CD14-positive monocyte (primary cell): Measurements from ENCODE around the gene TMUB1. TPM values are rescaled to one million over a fixed set of nuclear protein-coding genes. Genes with fewer than 3 reads are reported as not detected.

Experiments used
- DNase-seq, 3 donors: peaks; one replicate each; pipeline ENCODE4 v3.0.0-alpha.2; 2011 to 2022
- H2AFZ ChIP-seq: 2 replicates; pipeline ENCODE4 v1.6.0; 2012; ENCODE audit warnings: mild to moderate bottlenecking, low read depth, low read length, inconsistent platforms; ENCODE audit not compliant: insufficient read depth, poor library complexity, severe bottlenecking
- H3K27ac ChIP-seq, 2 donors: 1 replicate in 1 of 2; 2 replicates in 1 of 2; pipeline ENCODE4 v1.5.1; 2012 to 2013; ENCODE audit warnings: low read length in 2 of 2, control low read depth in 1 of 2, inconsistent platforms in 1 of 2, low read depth in 1 of 2, mild to moderate bottlenecking in 1 of 2
- H3K27me3 ChIP-seq, 2 donors: one replicate each; pipeline versions ENCODE4 v1.6.0 to v1.6.1; 2011 to 2013; ENCODE audit warnings: low read length in 2 of 2; ENCODE audit not compliant: control insufficient read depth in 2 of 2, insufficient read depth in 2 of 2
- H3K36me3 ChIP-seq, 2 donors: replicated peaks in 1 of 2; 1 replicate in 1 of 2; 2 replicates in 1 of 2; pipeline versions ENCODE4 v1.5.1 to v1.6.1; 2012 to 2013; ENCODE audit warnings: low read length in 2 of 2, control low read depth in 1 of 2, inconsistent platforms in 1 of 2, mild to moderate bottlenecking in 1 of 2; ENCODE audit not compliant: insufficient read depth in 2 of 2, control insufficient read depth in 1 of 2
- H3K4me1 ChIP-seq, 2 donors: 1 replicate in 1 of 2; 2 replicates in 1 of 2; pipeline versions ENCODE4 v1.5.1 to v1.6.1; 2012 to 2013; ENCODE audit warnings: low read length in 2 of 2, control low read depth in 1 of 2, inconsistent platforms in 1 of 2, mild to moderate bottlenecking in 1 of 2, moderate library complexity in 1 of 2; ENCODE audit not compliant: insufficient read depth in 2 of 2, control insufficient read depth in 1 of 2
- H3K4me2 ChIP-seq: replicated peaks from 2 replicates; pipeline ENCODE3; 2012; ENCODE audit warnings: low read length, moderate library complexity, mild to moderate bottlenecking; ENCODE audit not compliant: poor library complexity, severe bottlenecking; ENCODE audit errors: extremely low read depth
- H3K4me3 ChIP-seq, 3 experiments: fragments of 200-600 bp in 1 of 3; sonication (generic) in 1 of 3; replicated peaks in 1 of 3; 1 replicate in 2 of 3; 2 replicates in 1 of 3; pipeline ENCODE4 v1.5.1; 2011 to 2013; ENCODE audit warnings: low read length in 3 of 3, mild to moderate bottlenecking in 3 of 3, control low read depth in 2 of 3, low read depth in 2 of 3, inconsistent platforms in 1 of 3, moderate library complexity in 1 of 3
- H3K79me2 ChIP-seq: 2 replicates; pipeline ENCODE4 v1.6.0; 2012; ENCODE audit warnings: mild to moderate bottlenecking, control low read depth, inconsistent platforms, low read length, moderate library complexity; ENCODE audit not compliant: insufficient read depth
- H3K9ac ChIP-seq: 2 replicates; pipeline ENCODE4 v1.6.0; 2017; ENCODE audit warnings: low read length, mild to moderate bottlenecking; ENCODE audit not compliant: insufficient read depth, poor library complexity, severe bottlenecking
- H3K9me3 ChIP-seq, 2 donors: replicated peaks in 1 of 2; 1 replicate in 1 of 2; 2 replicates in 1 of 2; pipeline versions ENCODE4 v1.5.1 to v1.6.1; 2012 to 2013; ENCODE audit warnings: low read length in 2 of 2, control low read depth in 1 of 2; ENCODE audit not compliant: control insufficient read depth in 1 of 2, insufficient read depth in 1 of 2
- H4K20me1 ChIP-seq: 2 replicates; pipeline ENCODE4 v1.6.0; 2012; ENCODE audit warnings: mild to moderate bottlenecking, low read length, control low read depth, moderate library complexity; ENCODE audit not compliant: insufficient read depth
- H3K27ac Mint-ChIP-seq, 7 donors: one replicate each; pipeline ENCODE4 v1.8.0; 2020; ENCODE audit warnings: mild to moderate bottlenecking in 7 of 7, mixed read lengths in 7 of 7, moderate library complexity in 6 of 7, inconsistent platforms in 2 of 7
- H3K27me3 Mint-ChIP-seq, 3 donors: one replicate each; pipeline ENCODE4 v1.8.0; 2021 to 2022; ENCODE audit warnings: low read depth in 3 of 3, mild to moderate bottlenecking in 3 of 3, mixed read lengths in 3 of 3, moderate library complexity in 3 of 3, inconsistent platforms in 1 of 3
- H3K36me3 Mint-ChIP-seq, 2 donors: one replicate each; pipeline ENCODE4 v1.8.0; 2020; ENCODE audit warnings: mixed read lengths in 2 of 2, inconsistent platforms in 1 of 2, mild to moderate bottlenecking in 1 of 2
- H3K4me1 Mint-ChIP-seq: one replicate; pipeline ENCODE4 v1.8.0; 2020; ENCODE audit warnings: mild to moderate bottlenecking, mixed read lengths
- H3K4me3 Mint-ChIP-seq, 2 donors: one replicate each; pipeline ENCODE4 v1.8.0; 2020; ENCODE audit warnings: mild to moderate bottlenecking in 2 of 2, mixed read lengths in 2 of 2, moderate library complexity in 1 of 2
- H3K9me3 Mint-ChIP-seq, 7 donors: one replicate each; pipeline ENCODE4 v1.8.0; 2020 to 2022; ENCODE audit warnings: mixed read lengths in 7 of 7, mild to moderate bottlenecking in 6 of 7, moderate library complexity in 6 of 7, inconsistent platforms in 2 of 7
- WGBS: methylation state at CpG from one replicate; pipeline ENCODE4 v1.1.5; 2013; ENCODE audit warnings: missing lambda C conversion rate; ENCODE audit not compliant: insufficient coverage; 5-methylcytosine and 5-hydroxymethylcytosine counted together
- intact Hi-C, 2 donors: fragments of 100-400 bp; cut with micrococcal nuclease; formaldehyde crosslinking; loops; one replicate each; pipeline versions ENCODE4 v1.15.0 to v1.15.1; 2023
- polyA plus RNA-seq, 3 donors: library from polyadenylated mRNA; depleted of rRNA in 1 of 3; unstranded in 2 of 3; stranded (reverse) in 1 of 3; fragments of 300-500 nt in 2 of 3; fragments of >200 nt in 1 of 3; fragmentation: Illumina TruSeq in 2 of 3; gene quantifications; 1 replicate in 2 of 3; 2 replicates in 1 of 3; pipeline ENCODE4 v1.2.3, GENCODE V29; 2012 to 2021
- TF ChIP-seq, protein P1 (sequence below): fragments of 200-600 bp; IDR thresholded peaks from one replicate; pipeline ENCODE4 v1.8.0; 2022; ENCODE audit warnings: antibody characterized with exemption, mild to moderate bottlenecking

Gene TMUB1
- polyA plus RNA-seq, 3 donors, result 17.4 to 28.2 (median 19.8) TPM

DNA sequence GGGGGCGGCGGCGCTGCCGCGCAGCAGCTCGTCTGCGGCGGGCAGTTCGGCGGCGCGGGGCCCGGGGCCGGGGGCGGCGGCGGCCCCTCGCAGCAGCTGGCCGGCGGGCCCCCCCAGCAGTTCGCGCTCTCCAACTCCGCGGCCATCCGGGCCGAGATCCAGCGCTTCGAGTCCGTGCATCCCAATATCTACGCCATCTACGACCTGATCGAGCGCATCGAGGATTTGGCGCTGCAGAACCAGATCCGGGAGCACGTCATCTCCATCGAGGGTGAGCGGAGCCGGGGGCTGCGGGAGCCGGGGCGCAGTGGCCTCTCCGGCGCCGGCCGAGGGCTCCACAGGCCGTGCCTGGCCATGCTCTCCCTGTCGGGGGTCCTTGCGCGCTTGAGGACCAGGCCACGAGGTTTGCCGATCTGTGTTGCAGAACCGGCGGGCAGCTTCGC is 3.5 kb upstream of the TMUB1 start:
- Mint-ChIP-seq H3K27ac (peak overlapping the region; percentile 72 to 93 (median 83)), H3K4me3 (peak overlapping the region; percentile 90 to 94), H3K27me3 (peaks cover 0 to 2% (median 0%) of the 10 kb centered on the region in 3 donors), H3K9me3 (peaks cover 0 to 3% (median 0%) of the 10 kb centered on the region in 7 donors), H3K4me1 (peaks cover 65% of the 10 kb centered on the region), H3K36me3 (peaks cover 13 to 15% of the 10 kb centered on the region in 2 donors)
- peak overlapping the region; percentile 39 for H2AFZ ChIP-seq
- TF ChIP-seq, protein P1, sequence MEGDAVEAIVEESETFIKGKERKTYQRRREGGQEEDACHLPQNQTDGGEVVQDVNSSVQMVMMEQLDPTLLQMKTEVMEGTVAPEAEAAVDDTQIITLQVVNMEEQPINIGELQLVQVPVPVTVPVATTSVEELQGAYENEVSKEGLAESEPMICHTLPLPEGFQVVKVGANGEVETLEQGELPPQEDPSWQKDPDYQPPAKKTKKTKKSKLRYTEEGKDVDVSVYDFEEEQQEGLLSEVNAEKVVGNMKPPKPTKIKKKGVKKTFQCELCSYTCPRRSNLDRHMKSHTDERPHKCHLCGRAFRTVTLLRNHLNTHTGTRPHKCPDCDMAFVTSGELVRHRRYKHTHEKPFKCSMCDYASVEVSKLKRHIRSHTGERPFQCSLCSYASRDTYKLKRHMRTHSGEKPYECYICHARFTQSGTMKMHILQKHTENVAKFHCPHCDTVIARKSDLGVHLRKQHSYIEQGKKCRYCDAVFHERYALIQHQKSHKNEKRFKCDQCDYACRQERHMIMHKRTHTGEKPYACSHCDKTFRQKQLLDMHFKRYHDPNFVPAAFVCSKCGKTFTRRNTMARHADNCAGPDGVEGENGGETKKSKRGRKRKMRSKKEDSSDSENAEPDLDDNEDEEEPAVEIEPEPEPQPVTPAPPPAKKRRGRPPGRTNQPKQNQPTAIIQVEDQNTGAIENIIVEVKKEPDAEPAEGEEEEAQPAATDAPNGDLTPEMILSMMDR, result no peak
- peak overlapping the region; percentile 92 for H3K4me2 ChIP-seq
- intact Hi-C loops, result loop anchor here (2.0 to 10.0 kb wide), 3 partner anchors 28 to 712 kb away; partner anchors contain the start of genes SLC4A2 (in 1 of the 2) and ZNF775 (in 1 of the 2)
- peaks cover 0 to 2% of the 10 kb centered on the region in 2 donors for H3K36me3 ChIP-seq
- WGBS, result under 1% methylated on average over 55 of the region's 56 CpGs
- H3K27me3 ChIP-seq, result no peaks in the 10 kb centered on the region
- peaks cover 43% of the 10 kb centered on the region for H3K79me2 ChIP-seq
- peaks cover 48% of the 10 kb centered on the region for H4K20me1 ChIP-seq
- peaks cover 64 to 84% of the 10 kb centered on the region in 2 donors for H3K4me1 ChIP-seq
- H3K9me3 ChIP-seq, result no peaks in the 10 kb centered on the region
- H3K27ac ChIP-seq, result peak overlapping the region; percentile 97 to 99
- DNase-seq, result no peak
- H3K4me3 ChIP-seq, result peak overlapping the region; percentile 73 to 98 (median 95)
- H3K9ac ChIP-seq, result peak overlapping the region; percentile 90

DNA sequence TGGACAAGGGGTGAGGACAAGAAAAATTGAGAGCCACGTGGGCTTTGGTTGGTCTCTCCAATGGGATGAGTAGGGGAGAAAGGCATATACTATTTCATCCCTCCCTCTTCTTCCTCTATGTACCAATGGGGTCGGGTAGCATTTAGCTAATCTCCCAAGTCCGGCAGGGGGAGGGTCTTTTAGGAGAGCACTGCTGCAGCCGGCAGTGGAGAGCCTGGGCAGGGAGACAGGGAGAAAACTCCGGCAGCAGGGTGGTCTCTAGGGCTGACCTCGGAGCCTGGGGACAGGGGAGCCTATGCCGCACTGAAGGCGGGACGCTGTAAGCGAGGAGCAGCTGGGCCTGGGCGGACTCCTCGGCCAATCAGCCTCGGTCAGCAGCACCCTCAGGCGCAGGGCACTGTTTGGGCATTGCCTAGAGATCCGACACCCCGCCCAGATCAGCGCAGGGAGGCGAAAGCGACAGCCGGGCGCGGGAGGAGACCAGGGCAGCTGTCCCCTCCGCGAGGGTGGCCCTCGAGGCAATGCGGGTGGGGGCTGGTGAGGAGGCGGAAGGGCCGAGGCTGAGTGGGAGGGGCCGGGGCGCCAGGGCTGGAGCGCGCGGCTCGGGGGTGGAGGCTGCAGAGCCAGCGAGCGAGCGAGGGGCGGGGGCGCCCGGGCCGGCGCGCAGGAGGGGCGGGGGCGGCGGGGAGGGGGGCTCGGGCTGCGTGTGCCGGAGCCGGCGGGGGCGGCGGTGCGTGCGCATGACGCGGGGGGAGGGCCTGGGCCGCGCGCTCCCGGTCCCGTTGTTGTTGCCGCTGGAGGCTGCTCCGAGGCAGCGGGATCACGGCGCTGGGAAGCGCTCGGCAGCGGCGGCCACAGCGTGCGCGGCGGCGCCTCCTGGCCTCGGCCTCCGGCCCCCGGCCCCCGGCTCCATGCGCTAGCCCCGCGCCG is 2.7 kb upstream of the TMUB1 start, which contains the start of gene AGAP3:
AGAP3 (plus strand) TSS at position 785 of the 930 bp plus-strand sequence. CDS start 267 bp downstream, outside the sequence.
- H3K4me1 ChIP-seq, result peaks cover 64 to 85% of the 10 kb centered on the region in 2 donors
- peak within 1 kb of the TSS; percentile 77 for H2AFZ ChIP-seq
- H3K4me2 ChIP-seq, result peak within 1 kb of the TSS; percentile 92
- Mint-ChIP-seq H3K27ac (peak within 1 kb of the TSS; percentile 79 to 94 (median 89)), H3K9me3 (peaks cover 0 to 3% (median 0%) of the 10 kb centered on the region in 7 donors), H3K36me3 (peaks cover 5 to 8% of the 10 kb centered on the region in 2 donors), H3K4me3 (peak within 1 kb of the TSS; percentile 90 to 94), H3K27me3 (peaks cover 0 to 2% (median 0%) of the 10 kb centered on the region in 3 donors), H3K4me1 (peaks cover 59% of the 10 kb centered on the region)
- H3K36me3 ChIP-seq, result no peaks in the 10 kb centered on the region
- H3K27me3 ChIP-seq, result no peaks in the 10 kb centered on the region
- WGBS, result under 1% methylated on average over 72 of the region's 84 CpGs
- H4K20me1 ChIP-seq, result peaks cover 39% of the 10 kb centered on the region
- peak within 1 kb of the TSS; percentile 73 to 98 (median 95) for H3K4me3 ChIP-seq
- TF ChIP-seq, protein P1, result no peak
- intact Hi-C loops, result loop anchor here (2.0 to 10.0 kb wide), 3 partner anchors 27 to 711 kb away; partner anchors contain the start of genes SLC4A2 (in 1 of the 2) and ZNF775 (in 1 of the 2)
- peaks cover 39% of the 10 kb centered on the region for H3K79me2 ChIP-seq
- H3K9me3 ChIP-seq, result no peaks in the 10 kb centered on the region
- H3K9ac ChIP-seq, result peak within 1 kb of the TSS; percentile 90
- peak; percentile 59 to 86 (median 83) for DNase-seq
- peak within 1 kb of the TSS; percentile 97 to 99 for H3K27ac ChIP-seq
